ENCODE measurements around the gene PDCD7. TPM values are rescaled to one million over a fixed set of nuclear protein-coding genes. Genes with fewer than 3 reads are reported as not detected.

The PDCD7 gene
- total RNA-seq, 1 donor from 2014 or later = 12.3 TPM

GRCh38 chr15:65164139-65164538, 30.5 kb upstream of the PDCD7 start:
- peaks cover 4% of the 10 kb centered on the region for H3K4me1 Mint-ChIP-seq (ENCODE audit: low read depth, unreplicated experiment)

GRCh38 chr15:65163041-65163440, 29.4 kb upstream of the PDCD7 start:
- Histone ChIP-seq H4K20me1 (ENCODE audit: insufficient read depth, low read length) (peaks cover 16% of the 10 kb centered on the region), H3K9ac (ENCODE audit: low read length) (no peak overlapping the region), H3K4me1 (ENCODE audit: insufficient read depth, low read length) (no peaks in the 10 kb centered on the region), H3K4me2 (ENCODE audit: low read length) (no peak overlapping the region), H3K4me3 (ENCODE audit: insufficient read depth, low read depth, low read length) (no peak overlapping the region), H3K27me3 (ENCODE audit: insufficient read depth, low read length) (no peaks in the 10 kb centered on the region), H3K27ac (ENCODE audit: low read depth, low read length) (no peak overlapping the region), H3K79me2 (ENCODE audit: insufficient read depth, low read length) (peaks cover 15% of the 10 kb centered on the region), H2AFZ (ENCODE audit: low read depth, low read length) (no peak overlapping the region), H3K9me3 (ENCODE audit: insufficient read depth, low read depth, low read length) (no peaks in the 10 kb centered on the region), H3K36me3 (ENCODE audit: insufficient read depth, low read length) (peaks cover 24% of the 10 kb centered on the region)
- Mint-ChIP-seq H3K4me1 (ENCODE audit: low read depth, unreplicated experiment) (peaks cover 4% of the 10 kb centered on the region), H3K9me3 (ENCODE audit: unreplicated experiment) (no peaks in the 10 kb centered on the region), H3K36me3 (ENCODE audit: low read depth, unreplicated experiment) (no peaks in the 10 kb centered on the region), H3K4me3 (ENCODE audit: unreplicated experiment) (no peak overlapping the region), H3K27ac (ENCODE audit: unreplicated experiment) (no peak overlapping the region), H3K27me3 (ENCODE audit: low read depth, unreplicated experiment) (no peaks in the 10 kb centered on the region)
- FAIRE-seq (no peak), DNase-seq (ENCODE audit: low read depth) (no peak)
- TF ChIP-seq CTCF (IDR thresholded peaks at IDR 0.05; ENCODE audit: insufficient read depth, low read depth, low read length) (no peak), EZH2 (IDR thresholded peaks at IDR 0.05; ENCODE audit: insufficient read depth, low read length) (no peak)

More at GRCh38 chr15:65164139-65164538, 30.5 kb upstream of the PDCD7 start:
- Mint-ChIP-seq H3K9me3 (ENCODE audit: unreplicated experiment) (no peaks in the 10 kb centered on the region), H3K4me3 (ENCODE audit: unreplicated experiment) (no peak overlapping the region), H3K36me3 (ENCODE audit: low read depth, unreplicated experiment) (no peaks in the 10 kb centered on the region), H3K27me3 (ENCODE audit: low read depth, unreplicated experiment) (no peaks in the 10 kb centered on the region), H3K27ac (ENCODE audit: unreplicated experiment) (no peak overlapping the region)
- H2AFZ ChIP-seq (ENCODE audit: low read depth, low read length) = no peak overlapping the region
- H4K20me1 ChIP-seq (ENCODE audit: insufficient read depth, low read length) = peaks cover 18% of the 10 kb centered on the region
- no peaks in the 10 kb centered on the region for H3K27me3 ChIP-seq (ENCODE audit: insufficient read depth, low read length)
- FAIRE-seq = no peak
- H3K27ac ChIP-seq (ENCODE audit: low read depth, low read length) = no peak overlapping the region
- no peaks in the 10 kb centered on the region for H3K4me1 ChIP-seq (ENCODE audit: insufficient read depth, low read length)
- H3K4me2 ChIP-seq (ENCODE audit: low read length) = no peak overlapping the region
- no peak overlapping the region for H3K9ac ChIP-seq (ENCODE audit: low read length)
- no peaks in the 10 kb centered on the region for H3K9me3 ChIP-seq (ENCODE audit: insufficient read depth, low read depth, low read length)
- no peak overlapping the region for H3K4me3 ChIP-seq (ENCODE audit: insufficient read depth, low read depth, low read length)
- no peak for DNase-seq (ENCODE audit: low read depth)
- peaks cover 16% of the 10 kb centered on the region for H3K36me3 ChIP-seq (ENCODE audit: insufficient read depth, low read length)
- peaks cover 15% of the 10 kb centered on the region for H3K79me2 ChIP-seq (ENCODE audit: insufficient read depth, low read length)
- TF ChIP-seq CTCF (IDR thresholded peaks at IDR 0.05; ENCODE audit: insufficient read depth, low read depth, low read length) = no peak
- no peak for TF ChIP-seq EZH2 (IDR thresholded peaks at IDR 0.05; ENCODE audit: insufficient read depth, low read length)

- Mint-ChIP-seq H3K4me1 (ENCODE audit: low read depth, unreplicated experiment) (no peaks in the 10 kb centered on the region), H3K27me3 (ENCODE audit: low read depth, unreplicated experiment) (no peaks in the 10 kb centered on the region), H3K4me3 (ENCODE audit: unreplicated experiment) (no peak overlapping the region), H3K36me3 (ENCODE audit: low read depth, unreplicated experiment) (peaks cover 6% of the 10 kb centered on the region), H3K27ac (ENCODE audit: unreplicated experiment) (no peak overlapping the region), H3K9me3 (ENCODE audit: unreplicated experiment) (no peaks in the 10 kb centered on the region)
- Histone ChIP-seq H4K20me1 (ENCODE audit: insufficient read depth, low read length) (peaks cover 4% of the 10 kb centered on the region), H3K27ac (ENCODE audit: low read depth, low read length) (no peak overlapping the region), H3K4me1 (ENCODE audit: insufficient read depth, low read length) (no peaks in the 10 kb centered on the region), H3K27me3 (ENCODE audit: insufficient read depth, low read length) (no peaks in the 10 kb centered on the region), H3K4me3 (ENCODE audit: insufficient read depth, low read depth, low read length) (no peak overlapping the region), H3K9ac (ENCODE audit: low read length) (no peak overlapping the region), H3K36me3 (ENCODE audit: insufficient read depth, low read length) (peaks cover 45% of the 10 kb centered on the region), H3K9me3 (ENCODE audit: insufficient read depth, low read depth, low read length) (no peaks in the 10 kb centered on the region), H3K79me2 (ENCODE audit: insufficient read depth, low read length) (peaks cover under 1% of the 10 kb centered on the region), H3K4me2 (ENCODE audit: low read length) (no peak overlapping the region), H2AFZ (ENCODE audit: low read depth, low read length) (no peak overlapping the region)
- FAIRE-seq = no peak
- TF ChIP-seq CTCF (IDR thresholded peaks at IDR 0.05; ENCODE audit: insufficient read depth, low read depth, low read length) (no peak), EZH2 (IDR thresholded peaks at IDR 0.05; ENCODE audit: insufficient read depth, low read length) (no peak)
- no peak for DNase-seq (ENCODE audit: low read depth)
Observed at GRCh38 chr15:65156692-65157091, 23.1 kb upstream of the PDCD7 start.

Measured in astrocyte (in vitro differentiated cells and primary cell).